ENCODE measurements around the gene SLC33A1. TPM values are rescaled to one million over a fixed set of nuclear protein-coding genes. Genes with fewer than 3 reads are reported as not detected.

Gene SLC33A1
- total and polyA plus RNA-seq, 2 of the 13 experiments (the other 11 are each of a cell fraction or from before 2014, with no cell fraction given), result 20.0 to 32.1 TPM

GRCh38 chr3:155870945-155871745 lies 16.9 kb upstream of the SLC33A1 start (continued):
- no peak for TF ChIP-seq ZNF318 (CRISPR knock-in tag; IDR thresholded peaks at IDR 0.05)
- no peak for TF ChIP-seq ZBTB7A (CRISPR knock-in tag; IDR thresholded peaks at IDR 0.05)
- no peak for TF ChIP-seq CERS6 (CRISPR knock-in tag; IDR thresholded peaks at IDR 0.05)
- TF ChIP-seq THAP9 (CRISPR knock-in tag; IDR thresholded peaks at IDR 0.05; ENCODE audit: borderline replicate concordance), result no peak
- no peak for TF ChIP-seq BORCS8-MEF2B (CRISPR knock-in tag; IDR thresholded peaks at IDR 0.05)
- TF ChIP-seq FOXA3 (CRISPR knock-in tag; IDR thresholded peaks at IDR 0.05), result no peak
- TF ChIP-seq CREB3 (CRISPR knock-in tag; IDR thresholded peaks at IDR 0.05), result 0 out of 2 replicates have a peak, but pooled peaks have one; percentile 28
- TF ChIP-seq ATF7-NPFF (CRISPR knock-in tag; IDR thresholded peaks at IDR 0.05; ENCODE audit: low read depth), result peak; percentile 49; the same call in 1 of the 2 replicates
- peak; percentile 31; the same call in 1 of the 2 replicates for TF ChIP-seq ZNF280B (CRISPR knock-in tag; IDR thresholded peaks at IDR 0.05; ENCODE audit: borderline replicate concordance)
- peak; percentile 78 for TF ChIP-seq ZSCAN21 (CRISPR knock-in tag; IDR thresholded peaks at IDR 0.05; ENCODE audit: borderline replicate concordance)
- TF ChIP-seq TARDBP (CRISPR knock-in tag; IDR thresholded peaks at IDR 0.05), result no peak
- no peak for TF ChIP-seq ZNF263 (CRISPR knock-in tag; IDR thresholded peaks at IDR 0.05)
- TF ChIP-seq REPIN1 (CRISPR knock-in tag; IDR thresholded peaks at IDR 0.05; ENCODE audit: borderline replicate concordance, low read depth), result peak; percentile 53; the same call in 1 of the 2 replicates
